HG02798 (cell line): ENCODE measurements around the gene CCNF.
"Not testable (repeated sequence)": the region's sequence is repeated elsewhere in the genome, so short reads cannot be mapped to it uniquely, and the experiment has no call there.

Experiments
- ATAC-seq: cut with Tn5 transposase; IDR thresholded peaks from one replicate; pipeline ENCODE4 v1.9.1; 2021; ENCODE audit warnings: mild to moderate bottlenecking; ENCODE audit not compliant: unreplicated experiment, poor library complexity

CCNF gene

GRCh38 chr16:2428051-2428783, 1.0 kb upstream of the CCNF start:
- no peak for ATAC-seq

- ATAC-seq: no peak
Observed at GRCh38 chr16:2428784-2429033, 538 bp upstream of the CCNF start.

GRCh38 chr16:2429771-2430663, 770 bp downstream of the CCNF start:
- no peak for ATAC-seq

- no peak for ATAC-seq
Observed at GRCh38 chr16:2432286-2432685, 3.0 kb downstream of the CCNF start.

GRCh38 chr16:2432801-2433505, 3.7 kb downstream of the CCNF start:
- no peak for ATAC-seq

- ATAC-seq: not testable (repeated sequence)
Observed at GRCh38 chr16:2435236-2435635, 6.0 kb downstream of the CCNF start.

GRCh38 chr16:2436110-2436509, 6.9 kb downstream of the CCNF start:
- ATAC-seq: no peak

GRCh38 chr16:2437032-2437790, 8.0 kb downstream of the CCNF start:
- no peak for ATAC-seq

- ATAC-seq: no peak
Observed at GRCh38 chr16:2438121-2438520, 8.9 kb downstream of the CCNF start.

- no peak for ATAC-seq
Observed at GRCh38 chr16:2439598-2439997, 10.4 kb downstream of the CCNF start.

- not testable (repeated sequence) for ATAC-seq
Observed at GRCh38 chr16:2441143-2441804, 12.0 kb downstream of the CCNF start.

GRCh38 chr16:2443555-2443954, 14.3 kb downstream of the CCNF start:
- no peak for ATAC-seq

GRCh38 chr16:2447920-2448583, 18.8 kb downstream of the CCNF start:
- no peak for ATAC-seq

- ATAC-seq: no peak
Observed at GRCh38 chr16:2449118-2449517, 19.9 kb downstream of the CCNF start.

- no peak for ATAC-seq
Observed at GRCh38 chr16:2450535-2450934, 21.3 kb downstream of the CCNF start.

- no peak for ATAC-seq
Observed at GRCh38 chr16:2450975-2451381, 21.7 kb downstream of the CCNF start.

- no peak for ATAC-seq
Observed at GRCh38 chr16:2451851-2452320, 22.6 kb downstream of the CCNF start.

GRCh38 chr16:2452650-2453049, 23.4 kb downstream of the CCNF start:
- no peak for ATAC-seq

- ATAC-seq: no peak
Observed at GRCh38 chr16:2455081-2455845, 26.0 kb downstream of the CCNF start.
